Adipocyte (in vitro differentiated cells): ENCODE results near the gene GGNBP2.

Experiments used
- DNase-seq: peaks from one replicate; pipeline ENCODE4 v3.0.0-alpha.2; 2015; ENCODE audit warnings: low read depth
- H3K27me3 ChIP-seq: replicated peaks from 2 replicates; pipeline ENCODE4 v1.7.0; 2013; ENCODE audit warnings: mild to moderate bottlenecking, low read length, moderate library complexity; ENCODE audit not compliant: control insufficient read depth, insufficient read depth
- H3K36me3 ChIP-seq: 2 replicates; pipeline ENCODE4 v1.7.0; 2013; ENCODE audit warnings: low read length, mild to moderate bottlenecking, moderate library complexity; ENCODE audit not compliant: control insufficient read depth, insufficient read depth, severe bottlenecking
- H3K4me1 ChIP-seq: 2 replicates; pipeline ENCODE4 v1.7.0; 2013; ENCODE audit warnings: mild to moderate bottlenecking, low read length, moderate library complexity; ENCODE audit not compliant: control insufficient read depth, insufficient read depth
- H3K4me3 ChIP-seq: 2 replicates; pipeline ENCODE4 v1.7.0; 2013; ENCODE audit warnings: mild to moderate bottlenecking, low read length, moderate library complexity
- H3K9ac ChIP-seq: 2 replicates; pipeline ENCODE4 v1.7.0; 2013; ENCODE audit warnings: mild to moderate bottlenecking, low read length, moderate library complexity
- H3K9me3 ChIP-seq: 2 replicates; pipeline ENCODE4 v1.7.0; 2013; ENCODE audit warnings: mild to moderate bottlenecking, low read length, moderate library complexity; ENCODE audit not compliant: control insufficient read depth

Gene GGNBP2

GRCh38 chr17:36523113-36523512 is 21.6 kb upstream of the GGNBP2 start:
- H3K27me3 ChIP-seq: no peaks in the 10 kb centered on the region
- DNase-seq: no peak
- no peaks in the 10 kb centered on the region for H3K9me3 ChIP-seq
- peaks cover 61% of the 10 kb centered on the region for H3K36me3 ChIP-seq
- H3K4me3 ChIP-seq: no peak overlapping the region
- H3K9ac ChIP-seq: no peak overlapping the region
- peaks cover 6% of the 10 kb centered on the region for H3K4me1 ChIP-seq

- H3K9ac ChIP-seq: no peak overlapping the region
- H3K36me3 ChIP-seq: peaks cover 62% of the 10 kb centered on the region
- H3K4me3 ChIP-seq: no peak overlapping the region
- H3K4me1 ChIP-seq: peaks cover 6% of the 10 kb centered on the region
- no peak for DNase-seq
- H3K9me3 ChIP-seq: no peaks in the 10 kb centered on the region
- H3K27me3 ChIP-seq: no peaks in the 10 kb centered on the region
Observed at GRCh38 chr17:36524428-36524876, 20.3 kb upstream of the GGNBP2 start.

GRCh38 chr17:36525113-36525512 is 19.6 kb upstream of the GGNBP2 start:
- Histone ChIP-seq H3K4me1 (peaks cover 6% of the 10 kb centered on the region), H3K9me3 (no peaks in the 10 kb centered on the region), H3K36me3 (peaks cover 59% of the 10 kb centered on the region), H3K9ac (no peak overlapping the region), H3K27me3 (no peaks in the 10 kb centered on the region), H3K4me3 (no peak overlapping the region)
- no peak for DNase-seq

- peaks cover 51% of the 10 kb centered on the region for H3K36me3 ChIP-seq
- no peak overlapping the region for H3K9ac ChIP-seq
- H3K4me1 ChIP-seq: peaks cover 6% of the 10 kb centered on the region
- no peak for DNase-seq
- H3K4me3 ChIP-seq: no peak overlapping the region
- H3K9me3 ChIP-seq: no peaks in the 10 kb centered on the region
- no peaks in the 10 kb centered on the region for H3K27me3 ChIP-seq
Observed at GRCh38 chr17:36525888-36526287, 18.8 kb upstream of the GGNBP2 start.

- H3K27me3 ChIP-seq: no peaks in the 10 kb centered on the region
- no peak overlapping the region for H3K9ac ChIP-seq
- no peaks in the 10 kb centered on the region for H3K9me3 ChIP-seq
- DNase-seq: no peak
- H3K36me3 ChIP-seq: peaks cover 56% of the 10 kb centered on the region
- H3K4me3 ChIP-seq: no peak overlapping the region
- peaks cover 6% of the 10 kb centered on the region for H3K4me1 ChIP-seq
Observed at GRCh38 chr17:36527621-36528250, 17.0 kb upstream of the GGNBP2 start.

DNA sequence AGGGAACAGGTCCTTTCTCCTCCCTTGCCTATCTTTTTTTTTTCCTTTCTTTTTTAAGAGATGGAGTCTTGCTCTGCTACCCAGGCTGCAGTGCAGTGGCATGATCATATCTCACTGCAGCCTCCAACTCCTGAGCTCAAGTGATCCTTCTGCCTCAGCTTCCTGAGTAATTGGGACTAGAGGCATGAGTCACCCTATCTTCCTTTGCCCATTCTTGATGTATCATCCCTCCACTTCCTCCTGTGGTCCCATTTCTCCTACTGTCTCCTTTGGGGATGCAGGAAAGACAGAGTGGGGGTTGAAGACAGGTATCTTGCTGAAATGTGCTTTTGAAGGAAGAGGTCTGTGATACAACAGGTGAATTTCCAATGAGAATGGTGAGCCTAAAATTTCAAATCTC is 15.6 kb upstream of the GGNBP2 start:
- no peaks in the 10 kb centered on the region for H3K27me3 ChIP-seq
- H3K9ac ChIP-seq: no peak overlapping the region
- H3K4me3 ChIP-seq: no peak overlapping the region
- H3K9me3 ChIP-seq: no peaks in the 10 kb centered on the region
- DNase-seq: peak; percentile 10
- peaks cover 56% of the 10 kb centered on the region for H3K36me3 ChIP-seq
- peaks cover 11% of the 10 kb centered on the region for H3K4me1 ChIP-seq

DNA sequence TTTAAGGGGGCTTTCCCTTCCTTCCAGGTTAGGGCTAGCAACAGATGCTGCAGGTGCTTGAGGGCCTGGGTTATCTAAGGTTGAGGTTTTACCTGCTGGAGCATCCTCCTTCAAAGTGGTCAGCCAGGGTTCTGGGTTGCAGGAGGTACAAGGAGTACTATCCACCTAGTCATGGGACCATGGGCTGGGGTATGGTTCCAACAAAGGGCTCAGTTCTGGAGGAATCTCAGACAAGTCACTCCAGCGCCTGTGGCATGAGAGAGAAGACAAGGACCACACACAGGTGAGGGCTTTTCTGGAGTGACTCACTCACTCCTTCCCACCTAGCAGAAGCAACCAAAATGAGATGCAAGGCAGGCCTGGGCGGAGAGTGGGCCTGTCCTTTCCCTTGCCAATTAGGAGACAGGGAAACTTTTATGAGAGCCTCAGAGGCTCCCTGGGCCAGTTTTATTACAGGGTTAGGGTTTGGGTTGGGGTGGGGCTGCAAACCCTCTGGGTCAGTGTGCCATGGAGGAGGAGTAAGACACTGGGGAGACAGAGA is 12.2 kb upstream of the GGNBP2 start:
- no peak overlapping the region for H3K4me3 ChIP-seq
- H3K27me3 ChIP-seq: no peaks in the 10 kb centered on the region
- H3K9me3 ChIP-seq: no peaks in the 10 kb centered on the region
- H3K36me3 ChIP-seq: peaks cover 39% of the 10 kb centered on the region
- H3K9ac ChIP-seq: no peak overlapping the region
- DNase-seq: no peak
- peaks cover 14% of the 10 kb centered on the region for H3K4me1 ChIP-seq

- Histone ChIP-seq H3K9me3 (no peaks in the 10 kb centered on the region), H3K36me3 (peaks cover 36% of the 10 kb centered on the region), H3K4me1 (peaks cover 14% of the 10 kb centered on the region), H3K9ac (peak overlapping the region; percentile 96), H3K27me3 (no peaks in the 10 kb centered on the region), H3K4me3 (peak overlapping the region; percentile 94)
- DNase-seq: peak; percentile 71
Observed at GRCh38 chr17:36533935-36534839, 10.5 kb upstream of the GGNBP2 start.

GRCh38 chr17:36534840-36535668 is 9.7 kb upstream of the GGNBP2 start, which contains the start of the genes MYO19 and PIGW:
TSS of gene MYO19 (minus strand) at chr17:36534868. CDS start at chr17:36532538, 2,330 bp downstream.
TSS of gene PIGW (plus strand) at chr17:36534987. CDS start at chr17:36537102, 2,115 bp downstream.
- H3K4me1 ChIP-seq: peaks cover 14% of the 10 kb centered on the region
- peaks cover 39% of the 10 kb centered on the region for H3K36me3 ChIP-seq
- H3K27me3 ChIP-seq: no peaks in the 10 kb centered on the region
- DNase-seq: peak; percentile 96
- peak within 1 kb of the TSS; percentile 94 for H3K4me3 ChIP-seq
- peak within 1 kb of the TSS; percentile 96 for H3K9ac ChIP-seq
- H3K9me3 ChIP-seq: no peaks in the 10 kb centered on the region

- no peak for DNase-seq
- Histone ChIP-seq H3K4me1 (peaks cover 14% of the 10 kb centered on the region), H3K4me3 (peak overlapping the region; percentile 94), H3K36me3 (peaks cover 39% of the 10 kb centered on the region), H3K9me3 (no peaks in the 10 kb centered on the region), H3K9ac (peak overlapping the region; percentile 96), H3K27me3 (no peaks in the 10 kb centered on the region)
Observed at GRCh38 chr17:36535669-36536081, 9.0 kb upstream of the GGNBP2 start.
